HL-60 (cell line): ENCODE results near the gene VILL.

Experiments
- CTCF ChIP-seq: IDR thresholded peaks from one replicate; pipeline ENCODE4 v1.5.1; 2011; ENCODE audit warnings: low read length, control low read depth, inconsistent platforms; ENCODE audit not compliant: insufficient read depth
- POLR2AphosphoS5 ChIP-seq: IDR thresholded peaks from 2 replicates; pipeline ENCODE4 v1.6.1; 2012; ENCODE audit warnings: low read depth

- TF ChIP-seq POLR2AphosphoS5: no peak
- no peak for TF ChIP-seq CTCF
Observed at GRCh38 chr3:38040401-38040800, 49.8 kb downstream of the VILL start.
